GM21447 (cell line): ENCODE data around the gene APOA1.

Experiments used
- ATAC-seq: cut with Tn5 transposase; IDR thresholded peaks from one replicate; pipeline ENCODE4 v1.9.1; 2021; ENCODE audit not compliant: unreplicated experiment

Gene APOA1

GRCh38 chr11:116859175-116859574, 21.8 kb upstream of the APOA1 start:
- no peak for ATAC-seq

GRCh38 chr11:116857936-116858335, 20.5 kb upstream of the APOA1 start:
- no peak for ATAC-seq

GRCh38 chr11:116857316-116857715, 19.9 kb upstream of the APOA1 start:
- no peak for ATAC-seq

GRCh38 chr11:116856423-116856822, 19.0 kb upstream of the APOA1 start:
- ATAC-seq, result no peak

- ATAC-seq, result no peak
These were observed 18.0 kb upstream of the APOA1 start for GRCh38 chr11:116855413-116855812.

GRCh38 chr11:116853461-116854073, 16.1 kb upstream of the APOA1 start:
- ATAC-seq, result peak; percentile 93

GRCh38 chr11:116852261-116853031, 15.0 kb upstream of the APOA1 start:
- ATAC-seq, result peak; percentile 43

GRCh38 chr11:116851626-116852025, 14.2 kb upstream of the APOA1 start:
- no peak for ATAC-seq

- ATAC-seq, result no peak
These were observed 12.1 kb upstream of the APOA1 start for GRCh38 chr11:116849486-116849885.

- ATAC-seq, result no peak
These were observed 11.6 kb upstream of the APOA1 start for GRCh38 chr11:116849060-116849459.

- no peak for ATAC-seq
These were observed 10.2 kb upstream of the APOA1 start for GRCh38 chr11:116847612-116848011.

GRCh38 chr11:116844722-116845121, 7.3 kb upstream of the APOA1 start:
- no peak for ATAC-seq

- no peak for ATAC-seq
These were observed 6.2 kb upstream of the APOA1 start for GRCh38 chr11:116843661-116844060.

- no peak for ATAC-seq
These were observed 5.5 kb upstream of the APOA1 start for GRCh38 chr11:116842909-116843308.

- ATAC-seq, result no peak
These were observed 4.7 kb upstream of the APOA1 start for GRCh38 chr11:116842117-116842516.

GRCh38 chr11:116840746-116841296, 3.4 kb upstream of the APOA1 start:
- ATAC-seq, result no peak

- no peak for ATAC-seq
These were observed 2.9 kb upstream of the APOA1 start for GRCh38 chr11:116840224-116840745.

GRCh38 chr11:116838321-116839084, 1.1 kb upstream of the APOA1 start:
- no peak for ATAC-seq

GRCh38 chr11:116836632-116836991, 810 bp downstream of the APOA1 start:
- ATAC-seq, result no peak

GRCh38 chr11:116835791-116836631, 1.4 kb downstream of the APOA1 start:
- ATAC-seq, result peak; percentile 80
